HepG2 (cell line): ENCODE results near the gene LIPA. TPM values are rescaled to one million over a fixed set of nuclear protein-coding genes. Genes with fewer than 3 reads are reported as not detected.

Experiments
- ARHGAP35 ChIP-seq: sonication (generic); formaldehyde crosslinking; IDR thresholded peaks from 2 replicates; pipeline ENCODE4 v1.9.0; 2022; ENCODE audit warnings: mild to moderate bottlenecking, inconsistent platforms, moderate library complexity, missing genetic modification reagents, borderline replicate concordance
- EHMT2 ChIP-seq: fragments of 200-600 bp; sonication (generic); IDR thresholded peaks from 2 replicates; pipeline ENCODE4 v1.7.0; 2017; ENCODE audit warnings: antibody characterized with exemption, low read depth, low read length, borderline replicate concordance
- FOXP1 ChIP-seq, 2 experiments: fragments of 450-650 bp in 1 of 2; IDR thresholded peaks; 2 replicates each; pipeline ENCODE4 v1.6.1; 2017 to 2018; ENCODE audit warnings: antibody characterized with exemption in 1 of 2
- GTF3A ChIP-seq: sonication (generic); formaldehyde crosslinking; conservative IDR thresholded peaks from 2 replicates; pipeline ENCODE4 v1.4.0; 2020; ENCODE audit warnings: mild to moderate bottlenecking, missing genetic modification reagents
- HDAC1 ChIP-seq: sonication (generic); formaldehyde crosslinking; IDR thresholded peaks from 2 replicates; pipeline ENCODE4 v1.5.1; 2020; ENCODE audit warnings: mild to moderate bottlenecking, missing genetic modification reagents
- HES4 ChIP-seq: sonication (generic); formaldehyde crosslinking; IDR thresholded peaks from 2 replicates; pipeline ENCODE4 v1.9.0; 2021; ENCODE audit warnings: mild to moderate bottlenecking, missing genetic modification reagents, borderline replicate concordance
- HMGA1 ChIP-seq: sonication (generic); formaldehyde crosslinking; conservative IDR thresholded peaks from 2 replicates; pipeline ENCODE4 v1.4.0; 2020; ENCODE audit warnings: missing genetic modification reagents
- KLF16 ChIP-seq, 2 experiments: sonication (generic) in 1 of 2; formaldehyde crosslinking in 1 of 2; IDR thresholded peaks; 2 replicates each; pipeline versions ENCODE4 v1.6.1 to v1.8.0; 2016 to 2023; ENCODE audit warnings: missing genetic modification reagents in 2 of 2, missing compliant biosample characterization in 1 of 2
- MIER3 ChIP-seq: IDR thresholded peaks from 2 replicates; pipeline ENCODE4 v1.6.1; 2016; ENCODE audit warnings: missing compliant biosample characterization, borderline replicate concordance
- MIXL1 ChIP-seq: IDR thresholded peaks from 2 replicates; pipeline ENCODE4 v1.6.1; 2016
- NFE2 ChIP-seq: sonication (generic); formaldehyde crosslinking; IDR thresholded peaks from 2 replicates; pipeline ENCODE4 v1.4.0; 2020; ENCODE audit warnings: missing genetic modification reagents
- RFX5 ChIP-seq: IDR thresholded peaks from 2 replicates; pipeline ENCODE4 v1.6.1; 2011; ENCODE audit warnings: low read depth, low read length, improper control_type of control experiment
- U2AF1 ChIP-seq: fragments of 200-400 bp; formaldehyde crosslinking; optimal IDR thresholded peaks from 2 replicates; pipeline ENCODE3; 2017; ENCODE audit warnings: mild to moderate bottlenecking, low read depth, low read length
- ZBTB3 ChIP-seq: sonication (generic); formaldehyde crosslinking; IDR thresholded peaks from 2 replicates; pipeline ENCODE4 v1.4.0; 2020; ENCODE audit warnings: low read depth, mild to moderate bottlenecking, moderate library complexity, missing genetic modification reagents, borderline replicate concordance
- ZSCAN22 ChIP-seq: sonication (generic); formaldehyde crosslinking; IDR thresholded peaks from 2 replicates; pipeline ENCODE4 v1.4.0; 2020; ENCODE audit warnings: mild to moderate bottlenecking, missing genetic modification reagents
- polyA plus RNA-seq, 8 experiments: library from polyadenylated mRNA; depleted of rRNA in 3 of 8; stranded (reverse) in 7 of 8; unstranded in 1 of 8; fragments of >200 nt; fragmentation: Illumina TruSeq in 4 of 8; extraction: Trizol in 4 of 8; gene quantifications; 2 replicates each; pipeline versions ENCODE4 v1.2.1 to v1.2.3, GENCODE V29; 2011 to 2016; ENCODE audit warnings: low read depth in 4 of 8, missing spikeins in 1 of 8, mixed read lengths in 1 of 8; ENCODE audit not compliant: insufficient read depth in 1 of 8
- total RNA-seq, 5 experiments: library from RNA; depleted of rRNA; stranded (reverse); fragments of >200 nt; fragmentation: Illumina TruSeq; extraction: Trizol; gene quantifications; 2 replicates each; pipeline ENCODE4 v1.2.3, GENCODE V29; 2016; ENCODE audit warnings: low read depth in 1 of 5
- TF ChIP-seq, protein P1 (sequence below), 2 experiments: sonication (generic) in 1 of 2; formaldehyde crosslinking in 1 of 2; IDR thresholded peaks; 2 replicates each; pipeline versions ENCODE4 v1.4.0 to v1.6.1; 2016 to 2020; ENCODE audit warnings: borderline replicate concordance in 1 of 2, low read depth in 1 of 2, mild to moderate bottlenecking in 1 of 2, missing genetic modification reagents in 1 of 2
- TF ChIP-seq, protein P2 (sequence below): IDR thresholded peaks from 2 replicates; pipeline ENCODE4 v1.4.0; 2020; ENCODE audit warnings: mild to moderate bottlenecking, missing genetic modification reagents
- TF ChIP-seq, protein P3 (sequence below): sonication (generic); formaldehyde crosslinking; IDR thresholded peaks from 2 replicates; pipeline ENCODE4 v1.5.1; 2020; ENCODE audit warnings: missing genetic modification reagents, mild to moderate bottlenecking, borderline replicate concordance
- TF ChIP-seq, protein P4 (sequence below): sonication (generic); formaldehyde crosslinking; conservative IDR thresholded peaks from 2 replicates; pipeline ENCODE4 v1.4.0; 2020; ENCODE audit warnings: missing genetic modification reagents

Gene LIPA
- total and polyA plus RNA-seq, 2 of the 13 experiments (the other 11 are each of a cell fraction or from before 2014, with no cell fraction given), result 57.1 to 79.5 TPM

DNA sequence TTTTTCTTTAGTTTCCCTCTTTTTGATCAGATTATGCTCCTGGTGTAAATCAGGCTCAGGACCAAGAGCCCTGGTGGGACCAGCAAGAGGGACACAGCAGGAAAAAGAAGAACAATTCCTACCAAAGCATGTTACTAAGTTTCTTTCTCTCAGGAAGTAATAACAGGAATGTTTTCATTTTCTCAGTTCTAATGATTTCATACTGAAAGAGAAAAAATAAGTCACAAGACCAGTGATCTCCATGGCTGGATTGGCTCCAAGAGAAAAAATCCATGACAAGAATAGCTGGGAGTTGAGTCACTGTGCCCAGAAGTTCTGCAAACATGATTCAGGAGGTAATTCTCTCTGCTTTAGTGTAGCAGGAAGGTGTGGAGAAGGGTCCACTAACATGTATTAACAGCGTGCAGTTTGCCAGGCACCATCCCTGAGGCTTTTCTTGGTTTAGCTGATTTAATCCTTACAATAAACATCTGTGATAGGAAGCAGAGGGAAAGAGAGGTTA lies 26.5 kb upstream of the LIPA start (continued):
- TF ChIP-seq ZBTB3 (CRISPR knock-in tag) (no peak), HDAC1 (no peak), MIER3 (CRISPR knock-in tag) (0 out of 2 replicates have a peak, but pooled peaks have one; percentile 43), ARHGAP35 (no peak), FOXP1 (IDR thresholded peaks at IDR 0.05) (no peak), FOXP1 (CRISPR knock-in tag; IDR thresholded peaks at IDR 0.05) (peak; percentile 20; the same call in 1 of the 2 replicates), HMGA1 (no peak), EHMT2 (no peak), KLF16 (CRISPR knock-in tag; IDR thresholded peaks at IDR 0.05) (no peak), NFE2 (CRISPR knock-in tag) (no peak), MIXL1 (CRISPR knock-in tag) (peak; percentile 39; the same call in 1 of the 2 replicates), HES4 (CRISPR knock-in tag) (no peak), ZSCAN22 (CRISPR knock-in tag) (no peak), GTF3A (CRISPR knock-in tag) (no peak), RFX5 (no peak), U2AF1 (no peak)
- TF ChIP-seq, protein P1, sequence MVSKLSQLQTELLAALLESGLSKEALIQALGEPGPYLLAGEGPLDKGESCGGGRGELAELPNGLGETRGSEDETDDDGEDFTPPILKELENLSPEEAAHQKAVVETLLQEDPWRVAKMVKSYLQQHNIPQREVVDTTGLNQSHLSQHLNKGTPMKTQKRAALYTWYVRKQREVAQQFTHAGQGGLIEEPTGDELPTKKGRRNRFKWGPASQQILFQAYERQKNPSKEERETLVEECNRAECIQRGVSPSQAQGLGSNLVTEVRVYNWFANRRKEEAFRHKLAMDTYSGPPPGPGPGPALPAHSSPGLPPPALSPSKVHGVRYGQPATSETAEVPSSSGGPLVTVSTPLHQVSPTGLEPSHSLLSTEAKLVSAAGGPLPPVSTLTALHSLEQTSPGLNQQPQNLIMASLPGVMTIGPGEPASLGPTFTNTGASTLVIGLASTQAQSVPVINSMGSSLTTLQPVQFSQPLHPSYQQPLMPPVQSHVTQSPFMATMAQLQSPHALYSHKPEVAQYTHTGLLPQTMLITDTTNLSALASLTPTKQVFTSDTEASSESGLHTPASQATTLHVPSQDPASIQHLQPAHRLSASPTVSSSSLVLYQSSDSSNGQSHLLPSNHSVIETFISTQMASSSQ (IDR thresholded peaks at IDR 0.05; ENCODE audit: low read depth), result no peak
- TF ChIP-seq, protein P1 (CRISPR knock-in tag; IDR thresholded peaks at IDR 0.05; ENCODE audit: borderline replicate concordance), result no peak
- TF ChIP-seq, protein P2, sequence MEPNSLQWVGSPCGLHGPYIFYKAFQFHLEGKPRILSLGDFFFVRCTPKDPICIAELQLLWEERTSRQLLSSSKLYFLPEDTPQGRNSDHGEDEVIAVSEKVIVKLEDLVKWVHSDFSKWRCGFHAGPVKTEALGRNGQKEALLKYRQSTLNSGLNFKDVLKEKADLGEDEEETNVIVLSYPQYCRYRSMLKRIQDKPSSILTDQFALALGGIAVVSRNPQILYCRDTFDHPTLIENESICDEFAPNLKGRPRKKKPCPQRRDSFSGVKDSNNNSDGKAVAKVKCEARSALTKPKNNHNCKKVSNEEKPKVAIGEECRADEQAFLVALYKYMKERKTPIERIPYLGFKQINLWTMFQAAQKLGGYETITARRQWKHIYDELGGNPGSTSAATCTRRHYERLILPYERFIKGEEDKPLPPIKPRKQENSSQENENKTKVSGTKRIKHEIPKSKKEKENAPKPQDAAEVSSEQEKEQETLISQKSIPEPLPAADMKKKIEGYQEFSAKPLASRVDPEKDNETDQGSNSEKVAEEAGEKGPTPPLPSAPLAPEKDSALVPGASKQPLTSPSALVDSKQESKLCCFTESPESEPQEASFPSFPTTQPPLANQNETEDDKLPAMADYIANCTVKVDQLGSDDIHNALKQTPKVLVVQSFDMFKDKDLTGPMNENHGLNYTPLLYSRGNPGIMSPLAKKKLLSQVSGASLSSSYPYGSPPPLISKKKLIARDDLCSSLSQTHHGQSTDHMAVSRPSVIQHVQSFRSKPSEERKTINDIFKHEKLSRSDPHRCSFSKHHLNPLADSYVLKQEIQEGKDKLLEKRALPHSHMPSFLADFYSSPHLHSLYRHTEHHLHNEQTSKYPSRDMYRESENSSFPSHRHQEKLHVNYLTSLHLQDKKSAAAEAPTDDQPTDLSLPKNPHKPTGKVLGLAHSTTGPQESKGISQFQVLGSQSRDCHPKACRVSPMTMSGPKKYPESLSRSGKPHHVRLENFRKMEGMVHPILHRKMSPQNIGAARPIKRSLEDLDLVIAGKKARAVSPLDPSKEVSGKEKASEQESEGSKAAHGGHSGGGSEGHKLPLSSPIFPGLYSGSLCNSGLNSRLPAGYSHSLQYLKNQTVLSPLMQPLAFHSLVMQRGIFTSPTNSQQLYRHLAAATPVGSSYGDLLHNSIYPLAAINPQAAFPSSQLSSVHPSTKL, result peak; percentile 76
- TF ChIP-seq, protein P3, sequence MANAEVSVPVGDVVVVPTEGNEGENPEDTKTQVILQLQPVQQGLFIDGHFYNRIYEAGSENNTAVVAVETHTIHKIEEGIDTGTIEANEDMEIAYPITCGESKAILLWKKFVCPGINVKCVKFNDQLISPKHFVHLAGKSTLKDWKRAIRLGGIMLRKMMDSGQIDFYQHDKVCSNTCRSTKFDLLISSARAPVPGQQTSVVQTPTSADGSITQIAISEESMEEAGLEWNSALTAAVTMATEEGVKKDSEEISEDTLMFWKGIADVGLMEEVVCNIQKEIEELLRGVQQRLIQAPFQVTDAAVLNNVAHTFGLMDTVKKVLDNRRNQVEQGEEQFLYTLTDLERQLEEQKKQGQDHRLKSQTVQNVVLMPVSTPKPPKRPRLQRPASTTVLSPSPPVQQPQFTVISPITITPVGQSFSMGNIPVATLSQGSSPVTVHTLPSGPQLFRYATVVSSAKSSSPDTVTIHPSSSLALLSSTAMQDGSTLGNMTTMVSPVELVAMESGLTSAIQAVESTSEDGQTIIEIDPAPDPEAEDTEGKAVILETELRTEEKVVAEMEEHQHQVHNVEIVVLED (CRISPR knock-in tag), result no peak
- TF ChIP-seq, protein P4, sequence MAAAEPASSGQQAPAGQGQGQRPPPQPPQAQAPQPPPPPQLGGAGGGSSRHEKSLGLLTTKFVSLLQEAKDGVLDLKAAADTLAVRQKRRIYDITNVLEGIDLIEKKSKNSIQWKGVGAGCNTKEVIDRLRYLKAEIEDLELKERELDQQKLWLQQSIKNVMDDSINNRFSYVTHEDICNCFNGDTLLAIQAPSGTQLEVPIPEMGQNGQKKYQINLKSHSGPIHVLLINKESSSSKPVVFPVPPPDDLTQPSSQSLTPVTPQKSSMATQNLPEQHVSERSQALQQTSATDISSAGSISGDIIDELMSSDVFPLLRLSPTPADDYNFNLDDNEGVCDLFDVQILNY (CRISPR knock-in tag), result no peak
